BE2C (cell line): ENCODE data around the gene ITLN1.
"Not testable (repeated sequence)": the region's sequence is repeated elsewhere in the genome, so short reads cannot be mapped to it uniquely, and the experiment has no call there.

ENCODE experiments used
- DNase-seq: peaks from one replicate; pipeline ENCODE4 v3.0.0-alpha.2; 2020
- H3K27me3 ChIP-seq: fragments of 250-450 bp; sonication (Bioruptor Pico); 2 replicates; pipeline ENCODE4 v1.5.1; 2020; ENCODE audit warnings: mild to moderate bottlenecking
- H3K36me3 ChIP-seq: fragments of 250-450 bp; sonication (Bioruptor Pico); 2 replicates; pipeline ENCODE4 v1.5.1; 2020; ENCODE audit warnings: mild to moderate bottlenecking
- H3K4me1 ChIP-seq: fragments of 250-450 bp; sonication (Bioruptor Pico); 2 replicates; pipeline ENCODE4 v1.5.1; 2020
- H3K4me3 ChIP-seq: 2 replicates; pipeline ENCODE4 v1.5.1; 2011; ENCODE audit warnings: low read depth, low read length
- H3K9me3 ChIP-seq: fragments of 250-450 bp; sonication (Bioruptor Pico); 2 replicates; pipeline ENCODE4 v1.5.1; 2020
- TF ChIP-seq, protein P1 (sequence below): IDR thresholded peaks from 2 replicates; pipeline ENCODE4 v1.5.1; 2012; ENCODE audit warnings: mild to moderate bottlenecking, low read depth, low read length

ITLN1 gene

GRCh38 chr1:160876311-160876710 lies 8.7 kb downstream of the ITLN1 start:
- no peak for DNase-seq
- no peak overlapping the region for H3K4me3 ChIP-seq
- peaks cover 4% of the 10 kb centered on the region for H3K27me3 ChIP-seq
- H3K36me3 ChIP-seq, result no peaks in the 10 kb centered on the region
- H3K4me1 ChIP-seq, result no peaks in the 10 kb centered on the region
- TF ChIP-seq, protein P1, sequence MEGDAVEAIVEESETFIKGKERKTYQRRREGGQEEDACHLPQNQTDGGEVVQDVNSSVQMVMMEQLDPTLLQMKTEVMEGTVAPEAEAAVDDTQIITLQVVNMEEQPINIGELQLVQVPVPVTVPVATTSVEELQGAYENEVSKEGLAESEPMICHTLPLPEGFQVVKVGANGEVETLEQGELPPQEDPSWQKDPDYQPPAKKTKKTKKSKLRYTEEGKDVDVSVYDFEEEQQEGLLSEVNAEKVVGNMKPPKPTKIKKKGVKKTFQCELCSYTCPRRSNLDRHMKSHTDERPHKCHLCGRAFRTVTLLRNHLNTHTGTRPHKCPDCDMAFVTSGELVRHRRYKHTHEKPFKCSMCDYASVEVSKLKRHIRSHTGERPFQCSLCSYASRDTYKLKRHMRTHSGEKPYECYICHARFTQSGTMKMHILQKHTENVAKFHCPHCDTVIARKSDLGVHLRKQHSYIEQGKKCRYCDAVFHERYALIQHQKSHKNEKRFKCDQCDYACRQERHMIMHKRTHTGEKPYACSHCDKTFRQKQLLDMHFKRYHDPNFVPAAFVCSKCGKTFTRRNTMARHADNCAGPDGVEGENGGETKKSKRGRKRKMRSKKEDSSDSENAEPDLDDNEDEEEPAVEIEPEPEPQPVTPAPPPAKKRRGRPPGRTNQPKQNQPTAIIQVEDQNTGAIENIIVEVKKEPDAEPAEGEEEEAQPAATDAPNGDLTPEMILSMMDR, result no peak
- H3K9me3 ChIP-seq, result no peaks in the 10 kb centered on the region

DNA sequence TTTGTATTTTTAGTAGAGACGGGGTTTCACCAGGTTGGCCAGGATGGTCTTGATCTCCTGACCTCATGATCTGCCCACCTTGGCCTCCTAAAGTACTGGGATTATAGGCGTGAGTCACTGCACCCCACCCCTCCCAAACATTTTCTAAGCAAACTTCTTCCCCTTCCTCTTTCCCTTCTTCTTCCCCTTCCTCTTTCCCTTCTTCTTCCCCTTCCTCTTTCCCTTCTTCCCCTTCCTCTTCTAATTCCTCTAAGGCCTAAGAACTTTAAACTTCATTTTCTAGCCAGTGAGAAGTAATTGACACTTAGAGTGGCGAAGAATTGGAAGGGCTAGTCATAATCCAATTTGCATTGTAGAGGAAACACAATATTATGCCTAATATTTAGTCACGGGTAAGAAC lies 9.4 kb downstream of the ITLN1 start:
- H3K27me3 ChIP-seq, H3K4me3 ChIP-seq, H3K4me1 ChIP-seq, H3K36me3 ChIP-seq, H3K9me3 ChIP-seq, DNase-seq: not testable (repeated sequence)

DNA sequence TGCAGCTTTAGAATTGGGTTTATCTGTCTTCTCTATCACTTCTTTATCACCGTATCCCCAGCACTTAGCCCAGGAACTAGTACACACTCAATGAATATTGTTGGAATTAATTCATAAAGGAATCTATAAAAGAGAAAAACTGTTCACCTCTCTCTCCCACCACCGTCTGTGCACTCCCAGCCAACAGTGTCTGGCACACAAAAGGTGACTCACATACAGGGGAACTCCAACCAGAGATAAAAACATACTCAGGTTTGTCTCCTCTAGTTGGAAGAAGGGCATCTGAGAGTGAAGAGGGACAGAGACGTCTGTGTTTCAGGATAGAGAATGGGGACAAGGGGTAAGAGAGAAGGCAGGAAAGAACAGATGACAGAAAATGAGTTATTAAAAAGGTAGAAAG lies 10.0 kb downstream of the ITLN1 start:
- Histone ChIP-seq H3K27me3 (peaks cover 4% of the 10 kb centered on the region), H3K9me3 (no peaks in the 10 kb centered on the region), H3K4me3 (no peak overlapping the region), H3K36me3 (no peaks in the 10 kb centered on the region), H3K4me1 (no peaks in the 10 kb centered on the region)
- no peak for DNase-seq
- TF ChIP-seq, protein P1, result no peak

DNA sequence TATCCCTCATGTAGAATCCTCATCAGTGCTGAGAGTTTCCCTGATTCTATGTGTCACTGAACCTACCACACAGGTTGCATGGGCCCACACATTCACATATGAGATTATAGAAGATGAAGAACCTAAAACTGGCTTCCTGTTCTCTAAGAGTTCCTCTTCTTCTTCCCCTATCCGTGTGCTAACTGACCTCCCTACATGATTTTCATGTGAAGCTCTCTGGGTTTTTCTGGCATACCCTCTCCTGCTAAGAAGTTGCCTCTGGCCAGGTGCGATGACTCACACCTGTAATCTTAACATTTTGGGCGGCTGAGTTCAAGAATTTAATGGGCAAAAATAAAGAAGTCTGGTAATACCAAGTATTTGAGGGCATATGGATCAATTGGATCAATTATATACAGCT lies 16.8 kb downstream of the ITLN1 start:
- no peaks in the 10 kb centered on the region; the same call in 1 of the 2 replicates for H3K27me3 ChIP-seq
- TF ChIP-seq, protein P1, result no peak
- H3K9me3 ChIP-seq, result no peaks in the 10 kb centered on the region
- no peak for DNase-seq
- no peaks in the 10 kb centered on the region for H3K36me3 ChIP-seq
- H3K4me1 ChIP-seq, result no peaks in the 10 kb centered on the region
- no peak overlapping the region for H3K4me3 ChIP-seq

DNA sequence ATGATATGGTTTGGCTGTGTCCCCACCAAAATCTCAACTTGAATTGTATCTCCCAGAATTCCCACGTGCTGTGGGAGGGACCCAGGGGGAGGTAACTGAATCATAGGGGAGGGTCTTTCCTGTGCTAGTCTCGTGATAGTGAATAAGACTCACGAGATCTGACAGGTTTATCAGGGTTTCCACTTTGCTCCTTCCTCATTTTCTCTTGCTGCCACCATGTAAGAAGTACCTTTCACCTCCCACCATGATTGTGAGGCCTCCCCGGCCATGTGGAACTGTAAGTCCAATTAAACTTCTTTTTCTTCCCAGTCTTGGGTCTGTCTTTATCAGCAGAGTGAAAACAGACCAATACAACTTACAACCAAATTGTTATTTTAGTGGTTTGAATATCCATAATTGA lies 17.3 kb downstream of the ITLN1 start:
- not testable (repeated sequence) for DNase-seq, H3K36me3 ChIP-seq, H3K4me1 ChIP-seq, H3K27me3 ChIP-seq, H3K4me3 ChIP-seq, H3K9me3 ChIP-seq

DNA sequence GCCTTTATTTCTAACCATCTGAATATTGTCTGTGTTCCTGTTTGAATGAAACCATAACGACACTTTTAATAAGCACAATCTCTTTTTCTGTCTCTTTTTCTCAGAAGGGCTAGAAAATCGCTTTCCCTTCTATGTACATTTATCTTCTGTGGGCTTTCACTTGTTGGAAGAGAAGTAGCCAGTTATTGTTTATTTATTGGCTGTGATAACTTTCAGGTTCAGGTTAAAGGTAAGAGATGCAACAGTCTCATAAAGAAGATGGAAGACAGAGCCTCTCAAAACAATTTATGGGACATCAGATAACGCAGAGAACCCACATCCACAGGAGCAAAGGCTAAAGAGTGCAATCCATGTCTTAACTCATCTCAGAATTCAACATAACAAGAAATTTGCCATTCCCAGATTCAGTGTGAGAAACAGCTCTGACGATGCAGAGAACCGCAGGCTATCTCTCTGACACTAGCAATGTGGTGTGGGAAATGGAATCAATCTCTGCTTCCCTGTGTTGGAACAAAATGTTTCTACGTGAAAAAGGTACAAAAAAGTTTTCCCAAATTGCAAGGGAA lies 18.2 kb downstream of the ITLN1 start:
- no peak overlapping the region for H3K4me3 ChIP-seq

DNA sequence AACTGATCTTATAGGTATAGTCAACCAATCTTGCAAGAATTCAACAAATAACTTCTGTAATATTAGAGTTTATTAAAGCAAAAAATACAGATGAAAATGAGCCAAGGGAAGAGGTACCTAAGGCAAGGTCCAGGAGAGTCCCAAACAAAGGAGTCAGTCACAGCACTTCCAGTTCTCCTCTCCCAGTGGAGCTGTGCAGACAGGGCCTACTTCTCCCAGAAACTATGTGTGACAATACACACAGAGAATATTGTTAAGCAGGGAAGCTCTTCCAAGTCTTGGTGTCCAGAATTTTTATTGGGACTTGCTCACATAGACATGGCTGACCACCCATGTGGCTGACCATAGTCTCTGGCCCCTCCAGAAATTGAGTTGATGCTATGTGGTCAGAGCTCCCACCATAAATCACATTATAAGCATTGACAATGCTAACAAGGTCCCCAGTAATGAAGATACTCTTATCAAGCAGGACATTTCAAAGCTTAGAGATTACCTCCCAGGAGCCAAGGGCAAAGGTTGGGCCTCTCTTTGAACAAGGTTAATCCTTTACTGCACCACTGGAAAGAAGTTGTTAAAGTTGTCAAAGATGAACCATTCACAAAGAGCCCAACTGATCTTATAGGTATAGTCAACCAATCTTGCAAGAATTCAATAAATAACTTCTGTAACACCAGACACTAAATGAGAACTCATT lies 18.8 kb downstream of the ITLN1 start:
- DNase-seq, result no peak
- no peak overlapping the region for H3K4me3 ChIP-seq
- H3K4me1 ChIP-seq, result no peaks in the 10 kb centered on the region
- H3K27me3 ChIP-seq, result no peaks in the 10 kb centered on the region; the same call in 1 of the 2 replicates
- no peaks in the 10 kb centered on the region for H3K9me3 ChIP-seq
- TF ChIP-seq, protein P1, result no peak
- H3K36me3 ChIP-seq, result no peaks in the 10 kb centered on the region

More for the DNA sequence above, 18.2 kb downstream of the ITLN1 start:
- no peaks in the 10 kb centered on the region for H3K9me3 ChIP-seq
- no peaks in the 10 kb centered on the region for H3K36me3 ChIP-seq
- TF ChIP-seq, protein P1, result no peak
- no peak for DNase-seq
- H3K27me3 ChIP-seq, result no peaks in the 10 kb centered on the region; the same call in 1 of the 2 replicates
- no peaks in the 10 kb centered on the region for H3K4me1 ChIP-seq
